Pancreas (tissue), 10 donors: Measurements from ENCODE around the gene HDAC5. TPM values are rescaled to one million over a fixed set of nuclear protein-coding genes. Genes with fewer than 3 reads are reported as not detected.

Experiments
- ATAC-seq, 4 donors: fragments of 200-7000 bp; cut with Tn5 transposase; one replicate each; pipeline versions ENCODE4 v1.8.0 to v1.9.1; 2020; ENCODE audit warnings: mild to moderate bottlenecking in 4 of 4, moderate library complexity in 4 of 4
- DNase-seq, 6 donors: peaks; one replicate each; pipeline ENCODE4 v3.0.0-alpha.2; 2020
- FAIRE-seq: peaks from 2 replicates; lab custom pipeline; 2012; peaks lifted over from hg19 to GRCh38; lab: Jason Lieb, UNC
- H3K27ac ChIP-seq, 4 donors: fragments of 200-600 bp; sonication (generic); 1 replicate in 3 of 4; 2 replicates in 1 of 4; pipeline versions ENCODE4 v1.5.0 to v1.8.0; 2020
- H3K27me3 ChIP-seq, 4 donors: fragments of 200-600 bp; one replicate each; pipeline ENCODE4 v1.8.0; 2021
- H3K36me3 ChIP-seq, 3 donors: fragments of 200-600 bp; sonication (generic) in 1 of 3; one replicate each; pipeline versions ENCODE4 v1.5.0 to v1.8.0; 2020 to 2021
- H3K4me1 ChIP-seq, 3 donors: fragments of 200-600 bp; one replicate each; pipeline ENCODE4 v1.8.0; 2021
- H3K4me3 ChIP-seq, 4 donors: fragments of 200-600 bp; sonication (generic) in 2 of 4; one replicate each; pipeline versions ENCODE4 v1.5.0 to v1.8.0; 2020 to 2021
- H3K9me3 ChIP-seq, 4 donors: fragments of 200-600 bp; one replicate each; pipeline ENCODE4 v1.8.0; 2021
- WGBS, 2 donors: extraction: QIAGEN DNeasy Blood & Tissue Kit; methylation state at CpG; one replicate each; pipeline ENCODE4 v1.1.7; 2013; 5-methylcytosine and 5-hydroxymethylcytosine counted together
- intact Hi-C, 3 donors: fragments of 100-400 bp; cut with DNase I; formaldehyde crosslinking; loops; one replicate each; pipeline versions ENCODE4 v1.11.1 to v1.14.2; 2022
- polyA plus RNA-seq, 2 donors: library from polyadenylated mRNA; stranded (reverse); fragments of 200-250 nt; gene quantifications; one replicate each; pipeline ENCODE4 v1.2.3, GENCODE V29; 2013
- total RNA-seq, 6 donors: library from RNA; stranded (reverse); fragmentation: NEBNext Ultra II Directional in 4 of 6; extraction: Animal tissue kit (Norgen Biotek cat#: 25700) in 4 of 6; gene quantifications; one replicate each; pipeline versions ENCODE4 v1.2.1 to v1.2.4, GENCODE V29; 2021 to 2023
- TF ChIP-seq, protein P1 (sequence below), 4 donors: fragments of 200-600 bp; sonication (generic) in 3 of 4; IDR thresholded peaks; one replicate each; pipeline versions ENCODE4 v1.5.0 to v1.8.0; 2021; ENCODE audit warnings: antibody characterized with exemption in 4 of 4
- donor health status: healthy with polysubstance abuse.
- donor health status: DM: no; HTN: no; CAD: no; lungs with moderate emphysema.
- donor health status: DM: no; HTN: no; CAD: no.
- donor health status: control.
- donor health status: control.
- donor health status: Bipolar disorder and iron deficiency.
- donor health status: DM: yes; HTN: yes; CAD: no.
- donor health status: DM: no; HTN: no; CAD: no.
- donor health status: DM: no; HTN: no; CAD: no.
- donor health status: DM: yes; HTN: yes; CAD: no.

The HDAC5 gene
- total and polyA plus RNA-seq, 8 donors, result 10.9 to 38.1 (median 18.2) TPM

DNA sequence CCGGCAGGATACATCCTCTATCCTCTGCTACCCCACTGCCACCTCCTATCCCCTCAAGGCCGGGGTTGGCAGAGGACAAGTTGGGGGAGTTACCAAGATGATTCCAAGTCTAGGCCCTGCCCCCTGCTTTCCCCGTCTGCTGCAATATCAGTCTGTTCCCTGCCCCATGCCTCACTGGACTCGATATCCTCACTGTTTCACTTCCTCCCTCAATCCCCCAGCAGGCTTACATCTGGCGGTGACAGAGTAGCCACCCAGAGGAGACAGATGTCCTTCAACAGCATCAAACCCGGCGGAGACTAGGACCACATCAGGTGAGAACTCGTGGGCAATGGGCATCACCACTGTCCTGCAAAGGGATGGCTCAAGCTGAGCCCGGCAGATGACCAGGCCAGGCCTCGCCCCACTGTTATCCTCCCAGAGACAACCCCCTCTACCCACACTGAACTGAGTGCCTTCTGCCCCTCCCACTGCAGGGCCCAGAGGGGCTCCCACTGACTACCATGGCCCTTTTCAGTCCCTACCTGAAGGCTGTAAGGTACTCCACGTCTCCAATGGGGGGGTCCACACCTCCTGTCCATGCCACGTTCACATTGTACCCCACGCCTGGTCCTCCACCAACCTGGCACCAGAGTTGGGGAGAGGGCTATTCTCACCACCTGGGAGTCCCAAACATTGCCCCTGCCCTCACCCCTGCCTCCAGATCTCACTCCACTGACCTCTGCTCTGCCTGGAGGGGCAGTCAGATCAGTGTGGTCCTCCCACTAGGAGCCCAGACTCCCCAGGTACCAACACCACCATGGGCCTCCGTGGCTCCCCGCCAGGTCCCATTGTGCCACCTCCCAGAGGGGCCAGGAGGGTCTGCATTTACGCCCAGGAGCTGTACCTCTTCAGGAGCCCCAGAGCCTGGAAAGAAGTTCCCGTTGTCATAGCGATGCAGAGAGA lies 43.3 kb downstream of the HDAC5 start:
- Histone ChIP-seq H3K27ac (no peak overlapping the region), H3K4me3 (no peak overlapping the region), H3K9me3 (no peaks in the 10 kb centered on the region), H3K4me1 (no peaks in the 10 kb centered on the region), H3K36me3 (peaks cover 0 to 51% (median 5%) of the 10 kb centered on the region in 3 donors), H3K27me3 (no peaks in the 10 kb centered on the region)
- TF ChIP-seq, protein P1, sequence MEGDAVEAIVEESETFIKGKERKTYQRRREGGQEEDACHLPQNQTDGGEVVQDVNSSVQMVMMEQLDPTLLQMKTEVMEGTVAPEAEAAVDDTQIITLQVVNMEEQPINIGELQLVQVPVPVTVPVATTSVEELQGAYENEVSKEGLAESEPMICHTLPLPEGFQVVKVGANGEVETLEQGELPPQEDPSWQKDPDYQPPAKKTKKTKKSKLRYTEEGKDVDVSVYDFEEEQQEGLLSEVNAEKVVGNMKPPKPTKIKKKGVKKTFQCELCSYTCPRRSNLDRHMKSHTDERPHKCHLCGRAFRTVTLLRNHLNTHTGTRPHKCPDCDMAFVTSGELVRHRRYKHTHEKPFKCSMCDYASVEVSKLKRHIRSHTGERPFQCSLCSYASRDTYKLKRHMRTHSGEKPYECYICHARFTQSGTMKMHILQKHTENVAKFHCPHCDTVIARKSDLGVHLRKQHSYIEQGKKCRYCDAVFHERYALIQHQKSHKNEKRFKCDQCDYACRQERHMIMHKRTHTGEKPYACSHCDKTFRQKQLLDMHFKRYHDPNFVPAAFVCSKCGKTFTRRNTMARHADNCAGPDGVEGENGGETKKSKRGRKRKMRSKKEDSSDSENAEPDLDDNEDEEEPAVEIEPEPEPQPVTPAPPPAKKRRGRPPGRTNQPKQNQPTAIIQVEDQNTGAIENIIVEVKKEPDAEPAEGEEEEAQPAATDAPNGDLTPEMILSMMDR (IDR thresholded peaks at IDR 0.05), result no peak
- DNase-seq, result peak in 1 of 6 donors; percentile 69
- intact Hi-C loops, result no loop called here
- WGBS, 2 donors, result 85 to 88% methylated on average over 18 of the region's 18 CpGs
- no peak for ATAC-seq
- no peak for FAIRE-seq

DNA sequence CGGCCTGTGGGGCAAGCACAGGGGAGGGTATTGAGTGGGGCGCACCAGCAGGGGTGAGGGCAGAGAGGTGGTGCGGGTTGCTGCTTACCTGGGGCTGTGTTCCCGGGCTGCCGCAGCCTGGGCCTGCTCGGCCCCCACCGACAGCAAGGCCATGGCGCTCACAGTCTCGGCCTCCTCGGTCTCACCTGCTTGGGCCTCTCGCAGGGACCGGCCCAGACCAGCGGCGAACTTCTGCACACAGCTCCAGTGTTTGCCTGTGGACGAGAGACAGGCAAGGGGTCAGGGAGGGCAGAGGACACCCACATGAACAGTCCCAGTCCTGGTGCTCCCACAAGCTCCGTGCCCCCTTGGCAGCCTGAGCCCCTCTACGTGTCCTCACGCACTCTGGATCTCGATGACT lies 45.0 kb downstream of the HDAC5 start:
- WGBS, 2 donors, result 91 to 92% methylated on average over 18 to 19 of the region's 19 CpGs
- ATAC-seq (no peak), FAIRE-seq (no peak), DNase-seq (peak in 1 of 6 donors; percentile 68)
- H3K27me3 ChIP-seq, result no peaks in the 10 kb centered on the region
- intact Hi-C loops, result no loop called here
- no peak overlapping the region for H3K27ac ChIP-seq
- H3K36me3 ChIP-seq, result peaks cover 0 to 49% (median 5%) of the 10 kb centered on the region in 3 donors
- H3K9me3 ChIP-seq, result no peaks in the 10 kb centered on the region
- TF ChIP-seq, protein P1 (IDR thresholded peaks at IDR 0.05), result no peak
- H3K4me3 ChIP-seq, result no peak overlapping the region
- H3K4me1 ChIP-seq, result no peaks in the 10 kb centered on the region

DNA sequence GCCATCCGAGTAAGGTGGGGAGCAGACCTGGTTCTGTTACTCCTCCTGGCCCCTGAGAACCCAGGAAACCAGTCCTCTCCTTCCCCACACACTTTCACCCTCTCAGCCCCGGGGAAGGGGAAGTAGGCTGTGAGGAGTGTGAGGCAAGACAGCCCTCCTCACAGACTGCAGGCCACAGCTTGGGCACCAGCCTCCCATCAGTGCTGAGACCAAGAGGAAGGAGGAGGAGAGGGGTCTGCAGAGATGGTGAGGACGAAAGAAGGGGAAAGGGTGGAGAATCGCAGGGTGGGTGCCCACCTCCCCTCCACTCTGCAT lies 45.9 kb downstream of the HDAC5 start:
- no peaks in the 10 kb centered on the region for H3K9me3 ChIP-seq
- DNase-seq, result peak in 1 of 6 donors; percentile 19
- intact Hi-C loops, result no loop called here
- H3K27me3 ChIP-seq, result no peaks in the 10 kb centered on the region
- no peak overlapping the region for H3K27ac ChIP-seq
- no peak overlapping the region for H3K4me3 ChIP-seq
- no peaks in the 10 kb centered on the region for H3K4me1 ChIP-seq
- TF ChIP-seq, protein P1 (IDR thresholded peaks at IDR 0.05), result no peak
- no peak for FAIRE-seq
- WGBS, 2 donors, result 73 to 81% methylated on average over 4 of the region's 4 CpGs
- H3K36me3 ChIP-seq, result peaks cover 0 to 42% (median 5%) of the 10 kb centered on the region in 3 donors
- peak in 3 of 4 donors; percentile 6 to 47 (median 9) for ATAC-seq

DNA sequence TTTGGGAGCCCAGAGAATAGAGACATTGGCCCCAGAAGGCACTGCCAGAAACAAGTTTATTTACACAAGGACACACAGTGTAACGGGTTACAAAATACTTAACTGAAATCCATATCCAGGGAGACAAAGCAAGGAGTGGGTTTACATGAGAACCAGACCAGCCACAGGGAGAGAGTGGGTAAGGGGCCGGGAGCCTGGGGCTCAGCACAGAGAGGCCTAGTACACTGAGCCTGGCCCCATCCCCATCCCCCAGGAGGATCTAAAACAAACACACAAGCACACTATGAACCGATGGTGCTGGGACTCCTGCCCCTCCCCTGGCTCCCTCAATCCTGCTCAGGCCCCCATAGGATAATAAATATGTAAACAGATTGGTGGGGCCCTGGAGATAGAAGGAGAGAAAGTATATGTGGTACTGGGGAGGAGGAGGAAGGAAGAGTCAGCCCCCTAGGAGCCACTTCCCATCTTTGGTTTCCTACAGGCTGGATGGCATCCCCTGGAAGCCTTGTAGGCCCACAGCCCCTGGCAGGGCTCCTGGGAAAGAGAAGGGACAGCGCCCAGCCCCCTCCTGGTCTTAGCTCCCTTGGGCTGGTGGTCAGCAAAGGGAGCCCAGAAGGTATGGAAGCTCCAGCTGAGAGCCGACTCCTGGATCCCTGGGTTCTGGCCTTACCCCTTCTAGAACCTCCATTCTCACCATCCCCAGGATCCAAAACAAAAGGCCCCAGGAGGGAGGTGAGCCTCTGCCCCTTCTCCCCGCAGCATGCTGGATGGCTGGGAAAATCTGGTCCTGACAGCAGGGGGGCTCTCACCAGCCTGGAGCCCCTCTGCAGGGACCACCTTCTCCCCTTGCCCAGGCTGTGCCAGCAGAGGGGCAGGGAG lies 46.5 kb downstream of the HDAC5 start:
- peaks cover 0 to 36% (median 5%) of the 10 kb centered on the region in 3 donors for H3K36me3 ChIP-seq
- no peaks in the 10 kb centered on the region for H3K27me3 ChIP-seq
- H3K4me3 ChIP-seq, result no peak overlapping the region
- DNase-seq, result peak in 1 of 6 donors; percentile 27
- peak in 1 of 4 donors; percentile 5 for ATAC-seq
- H3K9me3 ChIP-seq, result no peaks in the 10 kb centered on the region
- no peak for FAIRE-seq
- WGBS, 2 donors, result 68 to 71% methylated on average over 6 of the region's 6 CpGs
- intact Hi-C loops, result no loop called here
- TF ChIP-seq, protein P1 (IDR thresholded peaks at IDR 0.05), result no peak
- H3K27ac ChIP-seq, result no peak overlapping the region
- H3K4me1 ChIP-seq, result peaks cover 0 to under 1% (median under 1%) of the 10 kb centered on the region in 3 donors
